Activated naive CD8-positive, alpha-beta T cell treated with anti-CD3 and anti-CD28 coated beads, Interleukin-2, amount 50 U/mL, for 16 hours (primary cell): ENCODE measurements around the gene KBTBD13.
"Not testable (repeated sequence)": the region's sequence is repeated elsewhere in the genome, so short reads cannot be mapped to it uniquely, and the experiment has no call there.

Experiments
- DNase-seq: peaks from one replicate; pipeline ENCODE4 v3.0.0-alpha.2; 2020; ENCODE audit warnings: low read depth, low spot score

KBTBD13 gene

GRCh38 chr15:65087873-65088642 lies 11.5 kb downstream of the KBTBD13 start:
- DNase-seq: no peak

GRCh38 chr15:65088643-65089021 lies 12.1 kb downstream of the KBTBD13 start:
- DNase-seq: no peak

DNA sequence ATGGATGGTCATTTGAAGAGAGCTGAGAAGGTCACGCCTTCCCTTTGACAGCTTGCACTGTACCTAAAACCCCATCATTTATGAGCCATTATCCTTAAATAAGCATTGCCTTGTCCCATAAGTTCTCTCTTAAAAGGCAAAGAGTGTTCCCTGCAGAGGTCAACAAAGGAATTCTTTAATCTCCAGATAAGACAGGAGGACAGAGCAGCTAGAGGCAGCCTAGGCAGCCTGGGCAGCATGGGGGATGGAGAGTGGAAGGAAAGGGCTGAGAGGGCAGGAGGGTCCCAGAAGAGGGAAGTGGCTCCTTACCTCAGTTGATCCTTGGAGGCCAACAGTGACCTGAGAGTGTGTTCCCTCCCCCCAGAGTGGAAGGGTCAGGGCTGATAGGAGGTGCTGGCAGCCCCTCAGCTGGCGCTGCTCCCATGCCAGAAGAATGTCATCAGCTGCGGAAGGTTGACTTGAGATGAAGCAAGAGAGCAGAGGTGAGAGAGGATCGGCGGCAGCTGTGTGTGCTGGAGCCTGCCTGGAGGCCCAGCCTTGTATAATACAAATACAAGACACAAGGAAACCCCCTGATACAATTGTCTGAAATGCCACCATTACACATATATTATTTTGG lies 12.8 kb downstream of the KBTBD13 start:
- no peak for DNase-seq

- no peak for DNase-seq
These were observed 15.6 kb downstream of the KBTBD13 start for GRCh38 chr15:65091946-65092770.

DNA sequence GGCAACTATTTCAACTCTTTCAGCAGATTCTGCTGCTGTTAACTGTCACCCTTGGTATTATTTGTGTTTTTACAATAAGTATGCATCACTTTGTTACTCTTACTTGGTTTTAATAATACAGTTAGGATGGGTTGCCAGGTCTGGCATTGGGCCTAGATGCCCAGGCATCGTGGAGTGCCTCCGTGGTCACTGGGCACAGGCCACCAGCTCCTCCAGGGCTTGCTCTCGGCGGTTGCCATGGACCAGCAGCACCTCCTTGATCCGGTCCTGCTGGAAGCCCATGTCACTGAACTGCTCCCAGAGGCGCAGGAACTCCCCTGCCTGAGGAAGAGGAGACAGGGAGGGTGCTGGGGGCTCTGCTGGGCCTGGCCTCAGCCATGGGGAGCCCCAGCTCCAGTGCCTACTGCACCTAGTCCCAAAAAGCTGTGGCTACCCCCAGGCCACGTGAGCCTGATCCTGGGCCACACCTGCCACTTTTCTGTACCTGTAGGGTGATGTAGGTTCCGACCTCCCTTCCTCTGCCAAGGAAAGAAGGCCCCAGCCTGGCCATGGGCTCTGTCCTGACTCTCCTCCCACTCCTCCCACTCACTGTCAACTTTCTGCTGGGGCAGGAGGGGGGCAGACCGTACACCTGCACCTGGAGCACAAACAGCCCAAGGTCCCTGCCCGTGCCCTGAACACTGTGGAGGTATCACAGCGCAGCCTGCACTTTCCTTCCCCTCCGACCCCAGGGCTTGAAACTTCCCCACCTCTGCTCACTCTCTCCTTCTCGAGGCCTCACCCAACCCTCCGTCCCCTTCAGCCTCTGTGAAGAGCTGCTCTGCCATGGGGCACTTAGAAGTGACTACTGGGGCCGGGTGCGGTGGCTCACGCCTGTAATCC lies 16.6 kb downstream of the KBTBD13 start:
- no peak for DNase-seq

DNA sequence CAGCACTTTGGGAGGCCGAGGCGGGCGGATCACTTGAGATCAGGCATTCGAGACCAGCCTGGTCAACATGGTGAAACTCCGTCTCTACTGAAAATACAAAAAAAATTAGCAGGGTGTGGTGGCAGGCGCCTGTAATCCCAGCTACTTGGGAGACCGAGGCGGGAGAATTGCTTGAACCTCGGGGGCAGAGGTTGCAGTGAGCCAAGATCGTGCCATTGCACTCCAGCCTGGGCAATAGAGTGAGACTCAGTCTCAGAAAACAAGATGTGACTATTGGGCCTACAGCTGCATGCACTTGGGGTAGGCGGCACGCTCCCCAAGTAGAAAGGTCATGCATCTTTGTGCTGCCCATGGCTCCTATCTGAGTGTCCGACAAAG lies 17.2 kb downstream of the KBTBD13 start:
- DNase-seq: not testable (repeated sequence)

DNA sequence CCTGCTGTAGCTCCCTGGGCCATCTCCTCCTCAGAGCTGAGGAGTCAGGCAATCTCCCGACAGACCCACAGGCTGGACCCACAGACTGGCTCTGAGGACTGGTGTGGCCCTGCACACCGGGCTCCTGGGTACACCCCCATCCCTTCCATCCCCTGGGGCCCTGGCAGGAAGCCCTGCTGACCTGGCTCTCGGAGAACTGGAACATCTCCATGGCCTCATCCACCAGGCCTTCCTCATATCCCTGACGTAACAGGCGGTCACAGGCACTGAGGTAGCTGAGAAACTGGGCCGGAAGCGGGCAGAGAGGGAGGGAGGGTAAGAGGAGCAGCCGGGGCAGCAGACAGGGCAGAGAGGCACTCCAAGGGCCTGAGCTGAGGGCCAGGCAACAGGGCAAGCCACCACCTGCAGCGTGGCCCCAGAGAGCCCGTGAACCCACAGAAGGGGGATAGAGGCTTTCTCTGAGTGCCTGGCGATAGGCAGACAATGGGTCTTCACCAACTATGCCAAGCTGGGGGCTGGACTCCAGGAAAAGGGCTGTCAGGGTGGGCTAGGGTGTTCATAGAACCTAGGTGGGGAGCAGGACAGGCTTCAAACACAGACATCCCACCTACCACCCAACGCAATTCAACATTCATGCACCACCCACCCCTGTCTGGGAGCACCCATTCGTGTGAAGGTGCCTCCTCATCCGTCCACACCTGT lies 17.9 kb downstream of the KBTBD13 start:
- DNase-seq: no peak

DNA sequence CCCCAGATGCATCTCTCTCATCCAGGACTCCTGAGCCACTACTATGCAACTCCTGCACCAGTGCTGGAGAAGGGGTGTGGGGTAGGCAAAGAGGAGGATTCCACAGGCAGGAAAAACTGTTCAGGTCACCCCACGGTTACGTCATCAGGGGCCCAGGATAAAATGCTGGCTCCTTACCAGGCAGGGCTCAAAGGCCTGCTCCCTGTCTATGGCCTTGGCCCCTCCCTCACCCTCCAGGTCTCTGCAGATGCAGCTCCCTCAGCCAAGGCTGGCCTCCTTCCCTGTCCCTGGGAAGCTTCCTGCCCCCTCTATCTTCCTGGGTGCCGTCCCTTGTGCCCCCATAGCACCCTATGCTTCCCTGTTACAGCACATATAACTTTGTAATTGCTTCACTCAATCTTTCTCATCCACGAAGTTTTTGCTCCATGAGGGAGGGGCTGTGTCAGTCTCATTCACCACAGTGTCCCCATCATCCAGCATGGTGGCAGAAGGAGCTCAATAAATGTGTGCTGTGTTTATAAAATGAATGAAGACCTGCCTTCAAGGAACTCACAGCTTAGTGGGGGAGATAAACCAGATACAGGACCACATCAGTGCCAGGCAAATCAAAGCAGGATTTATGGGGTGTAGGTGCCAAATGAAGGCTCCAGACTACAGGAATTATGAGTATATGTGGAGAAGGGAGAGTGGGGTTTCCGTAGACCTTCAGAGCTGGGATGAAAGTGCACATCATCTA lies 18.6 kb downstream of the KBTBD13 start:
- DNase-seq: no peak

DNA sequence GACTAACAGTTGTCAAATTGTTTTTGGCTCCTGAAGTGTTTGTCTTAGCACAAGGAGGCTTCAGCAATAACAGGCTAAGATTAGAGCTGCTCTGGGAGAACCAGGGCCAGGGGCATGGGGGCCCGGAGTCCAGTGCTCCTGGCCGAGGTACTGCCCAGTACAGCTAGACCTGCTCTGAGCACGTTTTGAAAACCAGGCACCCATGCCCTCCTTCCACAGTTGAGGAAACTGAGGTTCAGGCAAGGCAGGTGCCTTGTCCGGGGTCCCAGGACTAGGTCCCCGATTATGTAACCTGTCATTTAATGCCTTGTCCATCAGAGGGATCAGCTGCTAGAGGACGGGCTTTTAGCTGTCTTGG lies 19.2 kb downstream of the KBTBD13 start:
- no peak for DNase-seq

- no peak for DNase-seq
These were observed 20.2 kb downstream of the KBTBD13 start for GRCh38 chr15:65096481-65097385.

DNA sequence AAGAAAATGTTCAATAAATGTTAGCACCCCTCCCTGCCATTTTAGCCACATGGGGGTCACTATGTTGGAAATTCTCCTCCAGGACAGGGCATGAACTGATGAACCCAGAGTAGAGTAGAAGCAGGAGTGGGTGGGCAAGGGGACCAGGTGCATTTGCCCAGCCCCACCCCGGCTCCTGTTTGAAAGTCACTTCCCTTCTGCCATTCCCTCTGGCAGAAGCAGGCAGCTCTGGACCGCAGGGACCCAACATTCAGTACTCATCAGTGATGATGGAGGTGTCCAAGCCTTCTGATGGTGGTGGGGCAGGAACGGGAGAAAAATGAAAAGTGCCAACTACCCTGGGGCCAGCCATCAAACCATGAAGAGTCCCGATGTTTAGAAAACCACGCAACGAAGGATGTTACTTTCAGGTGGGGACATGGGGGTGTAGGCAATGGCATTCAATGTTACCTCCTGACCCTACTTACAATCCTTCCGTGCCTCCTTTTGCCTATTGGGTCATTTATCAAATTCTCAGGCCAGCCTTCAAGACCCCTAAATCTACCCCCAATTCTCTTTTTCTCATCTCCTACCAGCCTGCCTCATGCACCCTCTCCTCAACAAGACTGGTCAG lies 21.2 kb downstream of the KBTBD13 start:
- DNase-seq: no peak

GRCh38 chr15:65099336-65099735 lies 22.8 kb downstream of the KBTBD13 start:
- DNase-seq: no peak

- DNase-seq: not testable (repeated sequence)
These were observed 23.3 kb downstream of the KBTBD13 start for GRCh38 chr15:65099801-65100200.

GRCh38 chr15:65100442-65100841 lies 23.9 kb downstream of the KBTBD13 start:
- no peak for DNase-seq

DNA sequence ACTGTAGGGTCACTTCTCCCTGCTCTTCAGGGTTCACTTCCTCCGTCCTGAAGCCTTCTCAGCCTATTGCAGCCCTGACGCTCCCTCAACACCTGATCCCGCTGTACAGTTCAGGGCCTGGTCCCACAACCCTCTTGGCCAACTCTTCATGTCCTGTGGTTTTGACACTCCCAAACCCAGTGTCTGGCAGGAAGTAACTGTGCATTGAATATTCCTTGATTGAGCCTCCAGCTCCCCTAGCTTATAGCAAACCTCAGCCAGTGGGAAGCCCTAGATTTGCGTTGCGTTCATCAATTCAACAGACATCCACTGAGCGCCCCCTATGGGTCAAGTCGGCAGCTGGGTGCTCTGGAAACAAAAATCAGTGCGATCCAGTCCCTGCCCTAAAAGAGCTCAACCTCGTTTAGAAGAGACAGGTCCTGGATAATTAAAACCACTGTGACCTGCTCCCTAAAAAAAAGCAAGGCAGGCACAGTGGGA lies 24.9 kb downstream of the KBTBD13 start:
- no peak for DNase-seq

DNA sequence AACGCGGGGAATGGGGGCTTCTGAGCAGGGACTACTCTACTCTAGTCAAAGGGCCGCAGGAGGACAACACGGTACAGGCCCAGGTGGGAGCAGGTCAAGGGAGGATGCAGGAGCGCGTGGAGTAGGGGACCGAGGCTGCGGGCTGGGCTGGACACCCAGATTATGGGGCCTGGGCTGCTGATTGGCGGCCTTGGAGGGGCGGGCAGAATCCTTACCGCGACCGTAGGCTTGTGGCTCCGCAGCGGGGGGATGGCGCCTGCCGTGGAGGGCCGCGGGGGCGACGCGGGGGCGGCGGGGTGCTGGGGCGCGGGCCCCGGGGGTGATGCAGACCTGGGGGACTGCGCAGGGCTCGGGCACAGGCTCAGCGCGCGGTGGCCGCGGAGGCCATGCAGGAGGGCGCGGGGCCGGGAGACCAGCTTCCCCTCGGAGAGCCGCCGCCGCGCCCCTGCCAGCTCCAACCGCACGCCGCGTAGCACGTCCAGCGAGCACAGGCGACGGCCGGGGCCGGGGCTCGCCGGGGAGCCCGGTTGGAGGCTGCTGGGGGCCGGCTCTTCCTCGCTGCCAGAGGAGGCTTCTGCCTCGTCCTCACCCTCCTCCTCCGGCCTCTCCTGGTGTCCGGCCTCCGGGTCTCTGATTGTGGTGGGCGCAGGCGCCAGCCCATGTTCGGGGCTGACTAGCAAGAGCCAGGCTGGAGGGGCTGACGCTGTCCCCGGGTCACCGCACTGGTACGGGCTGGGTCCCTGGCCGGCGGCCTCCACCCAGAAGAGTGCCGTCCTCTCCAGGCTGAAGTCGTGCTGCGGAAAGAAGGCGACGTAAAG lies 25.6 kb downstream of the KBTBD13 start:
- DNase-seq: no peak

- DNase-seq: no peak
These were observed 26.4 kb downstream of the KBTBD13 start for GRCh38 chr15:65102912-65103311.

- no peak for DNase-seq
These were observed 28.5 kb downstream of the KBTBD13 start for GRCh38 chr15:65105038-65105437.
